RPMI7951 (cell line): ENCODE measurements around the gene PGA3. TPM values are rescaled to one million over a fixed set of nuclear protein-coding genes. Genes with fewer than 3 reads are reported as not detected.
"Not testable (repeated sequence)": the region's sequence is repeated elsewhere in the genome, so short reads cannot be mapped to it uniquely, and the experiment has no call there.

ENCODE experiments used
- DNase-seq: peaks from one replicate; pipeline ENCODE4 v3.0.0-alpha.2; 2012; ENCODE audit warnings: low read depth
- total RNA-seq: library from RNA; depleted of rRNA; stranded (reverse); fragments of >200 nt; shearing (Covaris generic); gene quantifications from 2 replicates; pipeline ENCODE4 v1.2.3, GENCODE V29; 2014; rRNA removed

The PGA3 gene
- total RNA-seq, 1 experiment from 2014 or later, result not detected

DNA sequence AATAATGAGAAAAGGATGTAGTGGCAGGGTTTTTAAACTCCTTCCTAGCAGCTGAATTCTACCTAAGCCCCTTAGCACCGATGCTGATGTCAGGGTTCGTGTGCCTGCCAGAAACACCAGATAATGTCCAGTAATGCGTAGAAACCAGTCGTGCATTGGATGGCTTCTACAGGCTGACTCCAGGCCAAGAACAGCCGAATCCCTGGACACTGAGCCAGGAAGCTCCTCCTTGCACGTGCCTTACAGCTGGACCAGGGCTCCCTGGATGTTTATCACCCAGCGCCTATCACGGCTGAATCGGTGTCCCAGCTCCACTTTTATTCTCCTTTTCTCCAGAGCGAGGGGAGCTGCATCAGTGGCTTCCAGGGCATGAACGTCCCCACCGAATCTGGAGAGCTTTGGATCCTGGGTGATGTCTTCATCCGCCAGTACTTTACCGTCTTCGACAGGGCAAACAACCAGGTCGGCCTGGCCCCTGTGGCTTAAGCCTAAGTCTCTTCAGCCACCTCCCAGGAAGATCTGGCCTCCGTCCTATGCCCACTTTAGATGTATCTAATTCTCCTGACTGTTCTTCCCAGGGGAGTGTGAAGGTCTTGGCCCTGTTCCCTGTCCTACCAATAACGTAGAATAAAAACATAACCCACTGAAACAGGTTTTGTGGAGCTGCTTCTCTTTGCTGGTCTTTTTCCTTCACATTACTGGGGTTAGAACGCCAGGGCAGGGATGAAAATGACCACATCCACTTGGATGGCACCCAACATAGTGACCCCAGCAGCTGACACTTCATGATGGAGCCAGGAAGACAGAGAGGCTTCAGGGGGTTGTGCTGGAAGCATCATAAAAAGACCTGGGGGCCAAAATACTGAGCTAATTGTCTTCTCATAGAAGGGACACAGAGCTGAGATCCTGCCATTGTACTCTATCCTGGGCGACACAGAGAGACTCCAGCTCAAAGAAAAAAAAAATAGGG lies 47.8 kb downstream of the PGA3 start:
- peak; percentile 12 for DNase-seq

DNA sequence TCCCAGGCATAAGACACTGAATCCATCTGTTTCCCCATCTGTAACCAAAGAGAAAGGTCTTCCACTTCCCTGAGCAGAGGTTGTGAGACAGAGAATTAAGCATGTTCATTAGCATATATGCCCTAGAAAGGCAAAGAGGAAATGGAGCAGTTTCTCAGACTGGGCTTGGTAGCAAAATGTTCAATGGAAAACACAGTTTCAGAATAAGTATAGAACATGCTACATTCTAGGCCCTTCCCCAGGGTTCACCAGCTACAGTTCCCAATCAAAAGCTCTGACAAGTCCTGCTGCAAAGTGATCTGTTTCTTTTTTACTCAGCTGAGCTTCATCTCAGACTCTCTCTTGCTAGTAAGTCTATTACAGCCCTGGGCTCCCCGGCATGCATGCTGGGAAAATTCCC lies 49.0 kb downstream of the PGA3 start:
- not testable (repeated sequence) for DNase-seq

DNA sequence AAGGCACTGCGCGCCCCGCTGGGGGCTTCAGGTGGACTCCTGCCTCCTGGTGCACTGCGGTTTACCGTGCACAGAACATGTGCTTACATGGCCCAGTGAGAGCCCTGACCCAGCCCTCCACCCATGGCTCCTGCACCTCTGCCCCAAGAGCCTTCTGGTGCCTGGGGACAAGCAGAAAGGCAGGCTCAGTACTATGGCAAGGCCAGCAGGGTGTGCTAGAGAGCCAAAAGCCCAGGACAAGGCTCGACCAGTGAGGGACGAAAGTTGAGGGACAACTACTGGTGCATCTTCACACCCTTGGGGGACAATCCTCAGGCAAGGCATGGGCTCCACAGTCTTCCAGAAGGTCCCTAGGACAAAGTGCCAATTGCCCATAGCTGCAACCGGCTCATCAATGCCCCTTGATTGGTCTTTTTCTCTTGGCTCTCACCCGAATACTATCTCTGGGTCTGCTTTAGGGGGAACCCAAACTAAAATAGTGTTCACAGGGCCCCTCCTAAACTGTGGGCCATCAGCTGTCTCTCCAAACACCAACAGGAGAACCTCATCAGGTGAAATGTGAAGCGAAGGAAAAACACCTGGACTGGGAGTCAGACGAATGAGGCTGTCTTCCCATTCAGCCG lies 51.2 kb downstream of the PGA3 start:
- DNase-seq, result peak; percentile 55

DNA sequence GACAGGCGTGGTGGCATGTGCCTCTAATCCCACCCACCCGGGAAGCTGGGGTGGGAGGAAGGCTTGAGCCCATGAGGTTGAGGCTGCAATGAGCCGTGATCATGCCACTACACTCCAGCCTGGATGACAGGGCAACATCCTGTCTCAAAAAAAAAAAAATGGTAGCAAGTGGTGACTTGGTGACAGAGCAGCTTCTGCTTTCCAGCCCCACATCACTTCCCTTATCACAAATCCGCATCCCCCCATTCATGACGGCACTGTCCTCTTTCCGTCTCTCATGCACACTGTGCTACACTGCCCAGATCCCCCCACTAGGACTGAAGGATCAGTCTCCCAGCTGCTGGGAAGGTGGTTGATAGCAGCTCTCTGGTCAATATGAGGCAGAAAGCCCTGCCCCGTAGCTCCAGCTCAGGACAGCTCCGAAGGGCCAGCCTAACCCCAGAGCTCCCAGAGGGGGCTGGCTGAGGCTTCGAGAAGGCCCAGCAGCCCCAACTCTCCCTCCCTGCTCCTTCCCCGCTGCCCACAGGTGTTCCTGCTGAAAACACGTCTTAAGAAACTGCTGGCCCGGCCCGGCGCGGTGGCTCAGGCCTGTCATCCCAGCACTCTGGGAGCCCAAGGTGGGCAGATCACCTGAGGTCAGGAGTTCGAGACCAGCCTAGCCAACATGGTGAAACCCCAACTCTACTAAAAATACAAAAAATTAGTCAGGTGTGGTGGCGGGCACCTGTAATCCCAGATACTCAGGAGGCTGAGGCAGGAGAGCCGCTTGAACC lies 53.6 kb downstream of the PGA3 start:
- DNase-seq, result no peak

DNA sequence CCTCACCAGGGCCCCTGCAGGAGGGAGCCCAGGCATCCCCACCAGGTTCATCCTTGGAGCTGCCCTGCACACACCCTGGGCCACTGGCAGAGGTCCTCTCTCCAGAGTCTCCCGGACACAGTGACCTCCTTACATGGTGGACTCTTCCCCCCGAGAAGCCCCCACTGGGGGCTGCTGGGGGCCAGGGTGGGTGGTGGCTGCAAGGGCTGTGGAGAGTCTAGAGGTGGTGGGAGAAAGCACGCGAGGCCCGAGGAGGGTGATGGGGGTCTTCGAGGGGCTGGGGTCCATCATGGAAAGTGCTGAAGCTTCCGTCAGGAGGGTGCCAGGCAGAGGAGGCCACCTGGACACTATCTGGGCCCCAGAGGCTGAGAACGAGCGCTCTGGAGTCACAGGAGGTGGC lies 55.2 kb downstream of the PGA3 start:
- DNase-seq, result no peak

DNA sequence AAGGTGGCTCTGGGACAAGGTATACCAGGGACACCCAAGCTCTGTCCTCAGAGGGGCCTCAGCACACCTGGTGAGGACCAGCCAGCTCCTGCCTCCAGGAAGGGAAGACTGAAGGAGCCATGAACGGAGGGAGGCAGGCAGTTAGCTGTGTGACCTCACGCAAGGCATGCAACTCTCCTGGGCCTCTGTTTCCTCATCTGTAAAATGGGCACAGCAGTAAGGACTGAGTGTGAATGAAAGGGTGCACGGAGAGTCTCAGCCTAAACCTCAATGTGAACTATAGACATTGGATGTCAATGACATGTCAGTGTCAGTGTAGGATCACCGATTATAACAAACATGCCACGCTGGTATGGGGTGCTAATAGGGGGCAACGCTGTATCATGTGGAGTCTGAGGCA lies 56.0 kb downstream of the PGA3 start:
- no peak for DNase-seq

Other genes starting within 250 kb of the PGA3 start
- not detected in 2 replicates for gene CD6, start 231.8 kb upstream of the PGA3 start, total RNA-seq
- gene CD5, start 101.0 kb upstream of the PGA3 start, total RNA-seq, result not detected in 2 replicates
- gene VPS37C, start 42.1 kb upstream of the PGA3 start, total RNA-seq, result 11.5 TPM in 2 replicates
- not detected in 2 replicates for gene PGA4, start 18.8 kb downstream of the PGA3 start, total RNA-seq
- gene PGA5, start 37.7 kb downstream of the PGA3 start, total RNA-seq, result not detected in 2 replicates
- gene VWCE, start 91.8 kb downstream of the PGA3 start, total RNA-seq, result under 0.01 TPM in 1 of 2 replicates, not detected in the other
- 141 and 157 TPM in 2 replicates for gene DDB1, start 129.6 kb downstream of the PGA3 start, total RNA-seq
- 12.2 and 16.1 TPM in 2 replicates for gene TKFC, start 129.7 kb downstream of the PGA3 start, total RNA-seq
- gene CYB561A3, start 158.4 kb downstream of the PGA3 start, total RNA-seq, result 58.5 and 64.4 TPM in 2 replicates
- 62.4 and 99.0 TPM in 2 replicates for gene TMEM138, start 158.9 kb downstream of the PGA3 start, total RNA-seq
- 11.2 and 11.3 TPM in 2 replicates for gene TMEM216, start 189.1 kb downstream of the PGA3 start, total RNA-seq
- 34.3 and 44.0 TPM in 2 replicates for gene CPSF7, start 226.5 kb downstream of the PGA3 start, total RNA-seq
- 45.8 and 48.6 TPM in 2 replicates for gene SDHAF2, start 226.6 kb downstream of the PGA3 start, total RNA-seq